GM19239 (cell line): ENCODE results near the gene SRMS.
"Not testable (repeated sequence)": the region's sequence is repeated elsewhere in the genome, so short reads cannot be mapped to it uniquely, and the experiment has no call there.

Experiments
- DNase-seq: peaks from one replicate; pipeline ENCODE4 v3.0.0; 2011; ENCODE audit warnings: low spot score; ENCODE audit not compliant: insufficient read length
- FAIRE-seq: peaks from 2 replicates; lab custom pipeline; 2011; peaks lifted over from hg19 to GRCh38; lab: Jason Lieb, UNC

Gene SRMS

DNA sequence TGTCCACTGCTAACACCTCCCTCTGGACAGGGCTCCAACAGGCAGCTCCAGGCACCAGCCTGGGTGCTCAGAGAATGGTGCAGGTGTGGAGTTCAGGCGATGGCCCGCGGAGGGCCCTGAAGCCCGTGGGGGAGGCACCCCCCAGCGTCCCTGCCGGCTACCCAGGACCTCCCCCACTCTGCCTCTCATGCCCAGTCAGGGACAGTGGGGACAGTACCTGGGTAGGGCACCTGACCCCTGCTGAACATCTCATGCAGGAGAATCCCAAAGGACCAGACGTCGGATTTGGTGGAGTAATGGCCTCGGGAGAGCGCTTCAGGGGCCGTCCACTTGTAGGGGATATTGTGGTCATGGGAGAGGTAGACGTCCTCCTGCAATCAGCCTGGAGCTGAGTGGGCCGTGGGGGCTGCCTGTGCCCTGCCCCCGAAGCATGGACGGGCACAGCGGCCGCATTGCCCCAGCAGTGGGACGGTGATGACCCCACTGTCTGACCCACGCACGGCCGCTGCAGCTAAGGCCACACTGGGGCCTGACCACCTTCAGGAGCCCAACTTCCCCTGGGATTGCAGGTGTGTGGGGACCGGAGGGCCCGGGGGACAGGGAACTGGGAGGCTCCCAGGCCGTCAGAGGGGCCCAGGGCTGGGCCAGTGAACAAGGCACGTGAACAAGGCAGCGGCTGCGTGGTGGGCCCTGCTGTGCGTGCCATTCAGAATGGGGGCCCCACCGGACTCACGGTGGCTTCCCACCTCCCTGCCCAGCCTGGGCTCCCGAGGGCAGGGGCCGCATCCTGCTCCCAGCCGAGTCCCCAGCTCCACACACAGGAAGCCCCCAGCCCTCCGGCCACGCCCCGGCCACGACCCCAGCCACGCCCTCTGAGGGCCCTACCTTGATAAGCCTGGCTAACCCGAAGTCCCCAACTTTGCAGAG, 17.4 kb downstream of the SRMS start:
- DNase-seq (no peak), FAIRE-seq (no peak)

DNA sequence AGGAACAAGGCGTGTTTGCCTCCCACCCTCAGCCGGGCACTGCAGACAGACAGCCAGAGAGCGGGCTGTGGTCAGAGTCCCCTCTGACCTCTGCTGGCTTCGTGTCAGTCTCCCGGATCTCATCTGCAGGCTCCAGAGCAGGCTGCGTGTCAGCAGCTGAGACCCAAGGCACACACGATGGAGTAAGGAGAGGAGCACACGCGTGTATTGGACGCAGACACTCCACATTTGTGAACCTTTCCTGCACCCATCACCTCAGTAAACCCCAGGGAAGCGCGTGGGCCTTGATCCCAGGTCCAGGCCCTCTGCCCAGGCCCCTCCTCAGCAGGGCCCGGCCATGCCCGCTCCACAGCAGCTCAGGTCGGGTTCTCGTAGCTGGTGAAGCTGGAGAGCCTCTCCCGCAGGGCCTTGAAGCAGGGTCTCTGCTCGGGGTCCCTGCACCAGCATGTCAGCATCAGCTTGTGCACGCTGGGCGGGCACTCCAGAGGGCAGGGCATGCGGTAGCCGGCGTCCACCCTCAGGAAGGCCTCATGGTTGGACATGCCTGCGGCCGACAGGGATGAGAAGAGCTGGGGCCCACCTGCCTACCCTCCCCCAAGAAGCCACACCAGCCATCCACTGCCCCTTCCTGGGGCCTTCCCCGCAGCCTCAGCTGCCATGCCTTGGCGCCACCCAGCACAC, 18.2 kb downstream of the SRMS start:
- FAIRE-seq (no peak), DNase-seq (no peak)

DNA sequence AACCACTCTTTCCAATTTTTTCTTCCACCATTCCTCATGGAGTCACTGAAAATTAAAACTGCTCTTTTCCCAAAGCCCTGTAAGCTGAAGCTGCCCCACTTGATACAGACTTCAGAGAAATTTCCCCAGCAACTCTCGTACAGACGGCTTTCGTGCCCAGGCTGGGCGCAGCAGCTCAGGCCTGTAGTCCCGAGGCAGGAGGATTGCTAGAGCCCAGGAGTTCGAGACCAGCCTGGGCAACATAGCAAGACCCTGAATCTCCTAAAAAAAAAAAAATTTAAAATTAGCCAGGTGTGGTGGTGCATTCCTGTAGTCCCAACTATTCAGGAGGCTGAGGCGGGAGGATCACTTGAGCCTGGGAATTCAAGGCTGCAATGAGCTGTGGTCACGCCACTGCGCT, 20.4 kb downstream of the SRMS start:
- no peak for DNase-seq
- FAIRE-seq: no peak

DNA sequence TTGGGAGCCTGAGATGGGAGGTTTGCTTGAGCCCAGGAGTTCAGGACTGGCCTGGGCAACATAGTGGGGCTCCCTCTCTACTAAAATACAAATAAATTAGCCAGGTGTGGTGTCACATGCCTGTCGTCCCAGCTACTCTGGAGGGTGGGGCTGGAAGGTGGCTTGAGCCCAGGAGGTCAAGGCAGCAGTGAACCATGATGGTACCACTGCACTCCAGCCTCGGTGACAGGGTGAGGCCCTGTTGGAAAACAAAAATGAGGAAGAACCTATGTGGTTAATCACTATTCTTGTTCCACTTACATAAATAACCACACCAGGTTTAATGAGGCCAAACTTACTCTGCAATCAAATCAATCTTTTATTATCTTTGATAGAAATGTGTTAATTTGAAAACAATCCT, 21.6 kb downstream of the SRMS start:
- DNase-seq (no peak), FAIRE-seq (no peak)

DNA sequence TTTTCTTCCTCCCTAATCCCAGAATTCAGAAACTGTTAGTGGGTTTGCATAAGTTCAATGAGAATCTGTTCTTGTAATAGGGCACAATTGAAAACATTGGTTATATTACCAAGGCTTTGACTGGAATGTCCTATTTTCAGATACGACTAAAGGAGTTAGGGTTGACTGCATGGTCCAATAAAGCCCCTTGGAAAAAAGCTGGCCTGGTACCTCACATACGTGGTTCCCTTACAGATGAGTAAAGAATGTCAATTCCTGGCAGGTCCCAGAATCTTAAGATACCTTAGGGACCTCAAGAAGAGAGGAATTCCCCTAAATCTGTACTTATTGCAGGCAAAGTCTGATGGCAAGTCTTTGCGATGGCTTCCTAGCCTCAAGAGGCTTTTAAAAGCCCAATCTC, 22.4 kb downstream of the SRMS start:
- no peak for DNase-seq
- FAIRE-seq: no peak

DNA sequence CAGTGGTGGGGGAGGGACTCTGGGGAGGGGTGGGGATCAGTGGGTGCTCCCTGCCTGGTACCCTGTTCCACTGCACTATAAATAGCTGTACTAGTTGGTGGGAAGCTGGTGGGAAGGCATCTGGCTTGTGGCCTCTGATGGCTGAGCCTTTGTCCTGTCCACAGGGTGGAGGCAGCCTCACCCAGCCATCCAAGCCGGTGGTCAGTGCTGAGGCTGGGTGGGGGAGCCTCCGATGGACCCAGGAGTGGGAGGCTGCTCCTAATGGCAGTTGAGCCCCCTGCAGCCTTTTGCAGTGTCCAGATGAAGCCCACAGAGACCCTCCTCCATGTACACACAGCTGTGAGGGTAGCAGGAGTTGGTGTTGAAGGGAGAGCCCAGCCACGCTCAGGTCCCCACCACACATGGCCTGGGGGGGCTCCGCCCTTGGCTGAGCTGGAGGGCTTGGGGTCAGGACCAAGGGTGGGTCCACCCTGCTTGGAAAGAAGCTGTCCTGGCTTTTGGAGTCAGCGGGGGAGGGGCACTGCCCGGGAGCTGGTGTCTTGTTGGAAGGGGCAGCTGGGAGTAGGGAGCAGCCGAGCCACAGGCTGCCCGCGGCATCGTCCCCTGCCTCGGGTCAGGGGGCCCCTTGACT, 24.5 kb downstream of the SRMS start:
- DNase-seq: no peak

DNA sequence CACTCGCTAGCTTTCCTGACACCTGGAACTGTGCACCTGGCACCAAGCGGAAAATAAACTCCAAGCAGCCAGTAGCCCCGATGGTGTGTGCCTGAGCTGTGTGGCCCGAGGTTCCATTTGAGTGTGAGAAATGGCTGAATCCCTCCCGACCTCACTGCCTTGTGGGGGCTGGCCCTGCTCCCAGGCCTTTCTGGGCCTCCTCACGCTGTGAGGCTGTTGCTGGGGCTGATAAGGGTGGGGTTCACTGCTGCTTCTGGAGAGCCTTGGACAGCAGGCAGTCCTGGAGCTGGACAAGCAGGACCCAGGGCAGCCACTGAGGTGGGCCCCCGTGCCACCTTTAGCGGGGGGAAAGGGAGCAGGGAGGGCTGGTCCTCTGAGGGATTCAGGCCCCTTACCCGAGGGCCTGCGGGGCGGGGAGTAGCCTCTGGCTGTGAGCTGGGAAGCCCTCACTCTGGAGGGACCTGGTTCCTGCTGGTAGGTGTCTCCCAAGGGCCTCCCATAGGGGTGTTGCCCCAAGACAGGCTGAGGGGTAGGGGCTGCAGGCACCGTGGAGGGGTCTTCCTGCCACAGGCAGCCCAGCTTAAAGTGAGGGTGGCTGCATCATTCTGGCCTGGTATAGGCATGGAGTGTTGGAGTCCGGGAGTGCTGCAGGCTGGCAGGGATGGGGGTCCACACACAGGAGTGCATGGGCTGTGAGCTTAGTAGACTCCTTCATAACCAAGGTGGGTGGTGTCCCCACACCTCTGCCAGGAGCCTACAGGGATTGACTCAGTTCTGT, 25.3 kb downstream of the SRMS start:
- DNase-seq: no peak
- FAIRE-seq: no peak

More for the DNA sequence above, 24.5 kb downstream of the SRMS start:
- no peak for FAIRE-seq

DNA sequence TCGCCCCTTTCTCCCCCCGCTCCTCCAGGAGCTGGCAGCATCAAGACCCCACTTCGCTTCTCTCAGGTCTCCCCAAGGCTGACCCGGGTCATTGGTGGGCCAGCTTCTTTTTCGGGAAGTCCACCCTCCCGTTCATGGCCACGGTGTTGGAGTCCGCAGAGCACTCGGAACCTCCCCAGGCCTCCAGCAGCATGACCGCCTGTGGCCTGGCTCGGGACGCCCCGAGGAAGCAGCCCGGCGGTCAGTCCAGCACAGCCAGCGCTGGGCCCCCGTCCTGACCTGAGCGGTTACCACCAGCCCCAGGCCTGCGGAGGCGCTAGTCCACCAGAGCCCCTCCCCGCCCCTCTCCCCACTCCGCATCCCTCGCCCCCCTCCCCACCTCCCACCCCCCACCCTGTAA, 25.9 kb downstream of the SRMS start:
- FAIRE-seq (no peak), DNase-seq (no peak)

DNA sequence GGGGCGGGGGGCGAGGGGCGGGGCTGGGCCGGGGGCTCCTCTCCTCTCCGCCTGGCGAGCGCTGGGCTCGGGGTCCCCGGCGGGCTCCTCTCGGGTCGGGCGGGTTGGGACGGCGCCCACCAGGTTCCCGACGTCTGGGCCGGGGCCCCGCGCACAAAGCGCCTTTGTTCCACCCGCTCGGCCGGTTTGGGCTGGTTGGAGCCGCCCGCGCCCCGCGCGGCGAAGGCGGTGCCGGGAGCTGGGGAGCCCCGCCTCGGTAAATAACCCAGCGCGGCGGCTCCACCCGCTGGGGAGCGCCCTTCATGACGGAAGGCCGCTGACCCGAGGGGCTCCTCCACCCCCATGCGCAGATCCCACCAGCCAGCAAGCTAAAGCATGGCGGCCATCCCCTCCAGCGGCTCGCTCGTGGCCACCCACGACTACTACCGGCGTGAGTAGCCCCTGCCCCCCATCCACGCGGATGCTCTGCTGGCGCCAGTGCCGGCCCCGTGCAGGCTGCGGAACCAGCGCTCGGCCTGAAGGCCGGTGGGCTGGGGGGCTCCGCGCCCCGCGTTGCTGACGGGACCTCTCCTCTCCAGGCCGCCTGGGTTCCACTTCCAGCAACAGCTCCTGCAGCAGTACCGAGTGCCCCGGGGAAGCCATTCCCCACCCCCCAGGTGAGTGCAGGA, 26.5 kb downstream of the SRMS start:
- peak; percentile 44 for FAIRE-seq

DNA sequence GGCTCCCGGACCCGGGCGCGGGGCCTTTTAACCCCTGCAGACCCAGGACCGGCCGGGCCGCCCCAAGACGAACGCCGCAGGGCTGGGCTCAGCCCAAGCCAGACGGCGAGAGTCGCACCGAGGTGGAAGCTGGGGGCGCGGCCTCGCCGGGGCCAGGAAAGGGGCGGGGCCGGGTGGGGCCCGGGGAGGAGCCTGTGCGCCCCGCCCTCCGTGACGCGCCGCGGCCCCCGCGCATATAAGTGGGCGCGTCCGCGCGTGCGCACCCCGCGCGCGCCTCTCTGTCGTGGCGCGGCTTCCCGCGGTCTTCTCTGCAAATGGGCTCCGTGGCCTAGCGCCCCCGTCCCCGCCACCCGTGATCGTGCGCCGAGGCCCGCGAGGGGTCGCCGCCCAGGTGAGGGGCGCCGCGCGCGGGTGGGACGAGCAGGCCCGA, 27.0 kb downstream of the SRMS start, which contains the start of gene PPDPF:
PPDPF (plus strand) TSS at position 262 of the 430 bp plus-strand sequence. CDS start 544 bp downstream, outside the sequence.
- peak; percentile 97 for DNase-seq
- FAIRE-seq: peak; percentile 76

More for the DNA sequence above, 26.5 kb downstream of the SRMS start:
- peak; percentile 91 for DNase-seq

DNA sequence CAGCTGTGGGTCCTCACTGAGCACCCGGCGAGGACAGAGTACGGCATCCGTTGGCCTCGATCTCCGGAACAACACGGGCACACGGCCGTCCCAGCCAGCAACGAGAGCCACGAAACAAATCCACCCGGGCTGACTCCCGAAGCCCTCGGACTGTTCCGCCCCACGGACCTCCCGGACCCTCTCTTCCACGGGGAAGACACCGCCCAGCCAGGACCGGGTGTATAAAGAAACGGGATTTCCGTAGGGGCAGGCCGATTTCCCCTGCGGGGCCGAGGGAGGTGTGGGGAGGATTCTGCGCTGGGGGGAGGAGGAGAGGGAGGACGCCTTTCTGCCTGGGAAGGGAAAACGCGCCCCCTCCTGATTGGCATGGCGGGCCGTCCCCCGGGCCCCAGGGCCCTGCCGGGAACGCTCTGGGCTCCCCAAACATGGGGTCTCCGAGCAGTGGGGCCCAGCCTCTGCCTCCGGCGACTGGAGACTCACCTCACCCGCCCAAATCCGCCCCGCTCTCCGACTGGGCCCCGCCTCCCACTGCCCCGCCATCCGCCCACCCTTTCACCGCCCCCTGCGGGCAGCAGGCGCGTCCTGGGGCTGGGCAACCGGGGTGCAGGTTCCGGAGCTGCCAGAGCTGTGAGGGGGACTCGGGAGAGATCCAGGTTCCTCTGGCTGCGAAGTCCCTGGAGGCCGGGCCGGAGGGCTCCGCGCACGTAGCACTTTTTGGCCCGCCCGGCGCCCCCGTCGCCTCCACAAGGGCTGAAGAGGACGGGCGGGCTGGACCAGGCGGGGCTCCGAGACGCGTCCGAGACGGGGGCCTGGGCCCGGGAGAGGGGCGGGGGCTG, 27.7 kb downstream of the SRMS start:
- DNase-seq: peak; percentile 65
- no peak for FAIRE-seq

DNA sequence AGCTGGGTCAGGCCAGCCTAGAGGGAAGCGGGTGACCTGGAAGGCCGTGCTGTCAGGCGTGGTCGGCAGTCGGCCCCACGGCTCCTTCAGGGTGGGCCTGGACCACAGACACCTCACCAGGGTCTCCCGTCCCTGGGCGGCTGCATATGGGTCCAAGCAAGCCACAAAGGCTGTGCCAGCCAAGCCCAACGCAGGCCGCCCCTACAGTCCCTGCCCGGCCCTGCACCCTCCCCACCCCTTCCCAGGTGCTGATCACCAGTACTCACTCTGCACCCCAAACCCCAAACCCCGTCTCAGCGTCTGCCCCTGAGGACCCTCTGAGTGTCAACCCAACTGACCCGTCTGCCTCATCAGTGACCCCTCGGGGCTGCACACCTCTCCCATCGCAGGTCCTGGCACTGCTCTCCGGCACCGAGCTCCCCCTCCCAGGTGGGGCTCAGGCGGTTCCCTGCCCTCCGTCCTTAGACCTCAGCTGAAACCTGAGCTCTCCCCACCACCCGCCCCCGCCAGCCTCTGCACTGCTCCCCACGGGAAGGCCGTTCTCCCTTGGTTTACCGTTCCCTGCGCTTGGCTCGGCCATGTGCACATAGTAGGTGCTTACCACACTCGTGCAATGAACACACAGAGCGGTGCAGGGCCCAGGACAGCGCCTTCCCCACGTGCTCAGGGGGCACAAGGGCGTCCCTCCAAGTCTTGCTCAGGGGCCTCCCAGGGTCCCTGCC, 28.4 kb downstream of the SRMS start:
- FAIRE-seq (no peak), DNase-seq (no peak)

DNA sequence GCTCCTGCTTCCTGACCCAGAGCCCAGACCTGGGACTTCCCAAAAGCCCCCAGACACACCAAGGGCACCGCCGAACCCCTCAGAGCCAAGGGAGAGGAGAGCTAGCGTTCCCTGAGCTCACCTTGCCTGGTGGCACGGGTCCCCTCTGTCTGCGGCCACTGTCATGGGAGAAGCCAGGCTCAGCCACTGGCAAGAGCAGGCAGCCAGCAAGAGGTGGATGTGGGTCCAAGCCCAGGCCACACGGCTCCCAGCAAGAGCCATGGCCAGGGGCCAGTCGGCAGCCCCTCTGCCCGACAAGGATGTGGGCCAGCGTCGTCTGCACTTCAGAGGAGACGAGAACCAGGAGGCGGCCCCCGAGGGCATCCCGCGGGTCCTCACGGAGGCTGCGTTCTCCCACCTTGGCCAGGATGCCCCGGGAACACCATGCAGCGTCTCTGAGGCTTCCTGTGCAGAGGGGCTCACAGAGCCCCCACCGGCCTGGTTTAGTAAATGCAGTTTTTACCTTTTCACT, 29.1 kb downstream of the SRMS start:
- FAIRE-seq (no peak), DNase-seq (no peak)

DNA sequence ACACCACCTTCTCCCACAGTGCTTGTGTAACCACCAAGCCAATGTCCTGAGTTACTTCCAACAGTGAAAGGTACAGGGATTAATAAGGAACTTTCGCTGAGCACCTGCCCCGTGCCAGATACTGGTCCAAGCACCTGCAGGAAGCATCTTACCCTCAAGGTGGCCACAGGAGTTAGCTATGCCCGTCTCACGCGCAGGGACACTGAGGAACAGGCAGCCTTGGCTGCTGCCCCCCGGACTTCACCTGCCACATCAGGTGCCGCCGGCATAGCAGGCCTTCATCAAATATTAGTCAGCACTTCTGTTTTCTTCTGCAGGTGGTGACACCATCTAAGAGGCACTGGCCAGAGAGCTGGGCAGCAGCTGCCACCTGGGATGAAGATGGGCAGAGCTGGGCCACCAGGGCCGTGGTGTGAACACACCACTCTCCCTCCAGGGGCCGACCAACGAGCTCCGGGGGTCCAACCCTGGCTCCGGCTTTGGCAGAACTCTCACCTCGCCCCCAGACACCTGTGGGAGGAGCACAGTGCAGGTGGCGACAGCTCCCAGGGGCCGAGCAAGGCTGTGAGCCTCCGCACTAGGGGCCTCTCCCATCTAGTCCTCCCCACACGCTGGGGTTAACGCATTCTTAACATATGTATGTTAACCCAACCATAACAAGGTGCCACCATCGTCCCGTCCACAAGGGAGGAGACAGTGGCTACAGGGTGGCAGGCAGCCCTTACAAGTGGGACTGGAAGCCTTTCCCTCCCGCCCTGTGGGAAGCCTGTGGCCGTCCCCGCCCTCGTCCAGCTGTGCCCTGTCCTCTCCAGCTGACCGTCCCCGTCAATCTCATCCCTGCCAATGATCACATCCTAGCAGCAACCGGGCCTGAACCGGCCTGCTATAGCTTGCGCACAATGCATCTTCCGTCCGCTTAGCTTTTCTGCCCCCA, 29.9 kb downstream of the SRMS start:
- FAIRE-seq (no peak), DNase-seq (no peak)

DNA sequence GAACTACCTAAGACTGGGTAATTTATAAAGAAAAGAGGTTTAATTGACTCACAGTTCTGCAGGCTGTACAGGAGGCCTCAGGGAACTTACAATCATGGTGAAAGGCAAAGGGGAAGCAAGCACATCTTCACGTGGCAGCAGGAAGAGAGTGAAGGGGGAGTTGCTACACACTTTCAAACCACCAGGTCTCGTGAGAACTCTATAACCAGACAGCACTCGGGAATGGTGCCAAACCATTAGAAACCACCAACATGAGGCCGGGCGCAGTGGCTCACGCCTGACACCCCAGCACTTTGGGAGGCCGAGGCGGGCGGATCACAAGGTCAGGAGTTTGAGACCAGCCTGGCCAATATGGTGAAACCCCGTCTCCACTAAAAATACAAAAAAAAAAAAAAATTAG, 33.0 kb downstream of the SRMS start:
- not testable (repeated sequence) for FAIRE-seq, DNase-seq

DNA sequence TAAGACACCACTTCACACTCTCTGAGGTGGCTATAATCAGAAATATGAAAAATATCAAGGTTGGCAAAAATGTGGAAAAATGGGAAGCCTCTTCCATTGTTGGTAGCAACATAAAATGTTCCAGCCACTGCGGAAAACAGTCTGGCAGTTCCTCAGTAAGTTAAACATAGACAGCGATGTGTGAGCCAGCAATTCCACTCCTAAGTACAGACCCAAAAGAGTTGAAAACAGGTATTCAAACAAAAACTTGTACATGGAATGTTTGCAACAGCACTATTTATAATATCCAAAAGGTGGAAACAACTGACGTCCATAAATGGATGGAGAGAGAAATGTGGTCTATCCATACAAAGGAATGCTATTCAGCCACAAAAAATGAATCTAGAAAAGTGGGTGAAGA, 34.3 kb downstream of the SRMS start:
- FAIRE-seq (no peak), DNase-seq (no peak)

DNA sequence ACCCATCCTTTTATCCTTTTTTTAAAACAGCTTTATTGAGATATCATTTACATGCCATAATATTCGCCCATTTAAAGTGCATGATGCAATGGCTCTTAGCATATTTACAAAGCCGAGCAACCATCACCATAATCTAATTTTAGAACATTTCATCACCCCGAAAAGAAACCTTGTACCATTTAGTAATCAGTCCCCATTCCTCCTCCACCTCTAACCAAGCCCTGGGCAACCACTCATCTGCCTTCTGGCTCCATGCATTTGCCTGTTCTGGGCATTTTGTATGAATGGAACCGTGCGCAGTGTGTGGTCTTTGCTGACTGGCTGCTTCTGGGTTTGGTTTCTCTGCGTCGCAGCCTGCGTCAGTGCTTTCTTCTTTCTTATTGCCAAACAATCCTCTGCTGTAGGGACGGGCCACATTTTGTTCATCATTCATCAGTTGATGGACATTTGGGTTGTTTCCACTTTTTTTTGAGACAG, 38.4 kb downstream of the SRMS start:
- FAIRE-seq: no peak
- no peak for DNase-seq
